DMS 273 (cell line): ENCODE measurements around the gene VPS25.
"Not testable (repeated sequence)": the region's sequence is repeated elsewhere in the genome, so short reads cannot be mapped to it uniquely, and the experiment has no call there.

ENCODE experiments used
- DNase-seq: peaks from one replicate; lab custom pipeline; 2025; ENCODE audit not compliant: unreplicated experiment; lab: John Stamatoyannopoulos, UW

Gene VPS25

DNA sequence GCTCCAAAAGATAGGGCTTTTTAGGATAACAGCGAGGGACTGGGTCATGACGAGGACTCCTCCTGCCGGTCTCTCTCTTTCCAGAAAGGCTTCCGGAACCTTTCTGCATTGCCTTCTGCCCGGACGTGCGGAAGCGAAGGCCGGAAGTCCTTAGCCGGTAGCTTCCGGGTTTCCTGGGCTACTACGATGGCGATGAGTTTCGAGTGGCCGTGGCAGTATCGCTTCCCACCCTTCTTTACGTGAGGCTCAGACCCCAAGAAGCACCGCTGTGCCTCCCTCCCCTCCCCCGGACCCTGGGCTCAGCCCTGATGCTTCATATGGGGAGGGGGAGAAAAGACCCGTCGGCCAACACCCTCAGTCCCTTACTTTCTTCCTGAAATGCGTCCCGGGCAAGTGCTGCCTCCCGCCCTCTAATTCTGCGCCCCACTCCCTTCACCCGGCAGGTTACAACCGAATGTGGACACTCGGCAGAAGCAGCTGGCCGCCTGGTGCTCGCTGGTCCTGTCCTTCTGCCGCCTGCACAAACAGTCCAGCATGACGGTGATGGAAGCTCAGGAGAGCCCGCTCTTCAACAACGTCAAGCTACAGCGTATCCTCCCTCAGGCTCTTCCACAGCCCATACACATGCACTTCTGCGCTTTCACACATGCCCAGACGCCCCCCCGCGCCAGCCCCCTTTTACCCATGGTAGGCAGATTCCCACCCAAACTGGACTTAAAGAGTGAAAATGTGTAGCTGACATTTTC lies at the start of gene VPS25:
TSS of gene VPS25 (plus strand) at position 160 of the 746 bp plus-strand sequence. CDS start at position 187, 27 bp downstream.
- peak; percentile 94 for DNase-seq

DNA sequence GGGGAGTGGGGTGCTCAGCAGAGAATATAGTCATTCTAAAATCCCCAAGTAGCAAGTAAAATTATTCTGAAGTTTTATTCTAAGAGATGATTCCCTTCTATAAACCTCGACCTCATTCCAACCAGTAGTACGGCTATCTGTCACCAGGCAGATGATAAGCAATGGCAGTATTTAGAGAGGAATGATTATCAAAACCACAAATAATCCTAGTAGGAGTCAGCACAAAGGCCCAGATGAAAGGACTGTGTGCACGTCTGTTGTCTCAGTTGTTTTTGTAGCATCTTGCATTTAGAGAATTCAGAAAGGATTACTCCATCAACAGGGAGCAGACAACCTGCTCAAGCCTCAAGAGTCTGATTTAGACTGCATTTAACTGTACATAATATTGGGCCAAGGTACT lies 49.6 kb upstream of the VPS25 start:
- DNase-seq = no peak

DNA sequence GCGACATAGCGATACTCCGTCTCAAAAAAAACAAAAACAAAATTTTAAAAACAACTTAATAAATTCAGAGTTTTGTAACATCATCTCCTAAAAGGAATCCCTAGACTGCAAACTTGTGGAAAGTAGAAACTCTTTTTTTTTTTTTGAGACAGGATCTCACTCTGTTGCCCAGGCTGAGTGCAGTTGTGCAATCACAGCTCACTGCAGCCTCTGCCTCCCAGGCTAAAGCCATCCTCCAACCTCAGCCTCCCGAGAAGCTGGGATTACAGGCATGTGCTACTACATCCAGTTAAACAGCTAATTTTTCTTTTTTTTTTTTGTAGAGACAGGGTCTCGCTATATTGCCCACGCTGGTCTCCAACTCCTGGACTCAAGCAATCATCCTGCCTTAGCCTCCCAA lies 48.1 kb upstream of the VPS25 start:
- DNase-seq = no peak

DNA sequence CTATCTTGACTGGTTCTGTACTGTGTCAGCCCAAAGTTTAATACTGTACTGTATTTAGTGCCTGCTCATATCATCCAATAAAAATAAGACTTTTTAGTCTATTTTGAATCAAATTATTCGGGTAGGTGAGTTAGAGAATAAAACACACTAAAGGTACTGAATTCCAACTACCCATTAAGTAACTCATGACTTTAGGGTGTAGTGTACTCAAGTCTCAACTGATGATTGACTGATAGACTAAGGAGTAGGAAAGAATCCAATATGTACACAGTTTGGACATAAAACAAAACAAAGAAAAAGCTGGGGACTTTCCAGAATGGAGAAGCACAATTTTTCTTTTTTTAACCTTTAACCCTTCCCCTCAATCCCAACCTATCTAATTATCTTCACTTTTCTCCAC lies 32.5 kb upstream of the VPS25 start:
- no peak for DNase-seq

DNA sequence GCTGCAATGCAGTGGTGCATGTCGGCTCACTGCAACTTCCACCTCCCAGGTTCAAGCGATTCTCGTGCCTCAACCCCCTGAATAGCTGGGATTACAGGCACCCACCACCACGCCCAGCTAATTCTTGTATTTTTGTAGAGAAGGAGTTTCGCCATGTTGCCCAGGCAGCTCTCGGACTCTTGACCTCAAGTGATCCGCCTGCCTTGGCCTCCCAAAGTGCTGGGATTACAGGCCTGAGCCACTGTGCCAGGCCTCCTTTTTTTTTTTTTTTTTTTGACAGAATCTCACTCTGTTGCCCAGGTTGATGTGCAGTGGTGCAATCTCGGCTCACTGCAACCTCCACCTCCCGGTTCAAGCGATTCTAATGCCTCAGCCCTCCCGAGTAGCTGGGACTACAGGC lies 30.3 kb upstream of the VPS25 start:
- not testable (repeated sequence) for DNase-seq

DNA sequence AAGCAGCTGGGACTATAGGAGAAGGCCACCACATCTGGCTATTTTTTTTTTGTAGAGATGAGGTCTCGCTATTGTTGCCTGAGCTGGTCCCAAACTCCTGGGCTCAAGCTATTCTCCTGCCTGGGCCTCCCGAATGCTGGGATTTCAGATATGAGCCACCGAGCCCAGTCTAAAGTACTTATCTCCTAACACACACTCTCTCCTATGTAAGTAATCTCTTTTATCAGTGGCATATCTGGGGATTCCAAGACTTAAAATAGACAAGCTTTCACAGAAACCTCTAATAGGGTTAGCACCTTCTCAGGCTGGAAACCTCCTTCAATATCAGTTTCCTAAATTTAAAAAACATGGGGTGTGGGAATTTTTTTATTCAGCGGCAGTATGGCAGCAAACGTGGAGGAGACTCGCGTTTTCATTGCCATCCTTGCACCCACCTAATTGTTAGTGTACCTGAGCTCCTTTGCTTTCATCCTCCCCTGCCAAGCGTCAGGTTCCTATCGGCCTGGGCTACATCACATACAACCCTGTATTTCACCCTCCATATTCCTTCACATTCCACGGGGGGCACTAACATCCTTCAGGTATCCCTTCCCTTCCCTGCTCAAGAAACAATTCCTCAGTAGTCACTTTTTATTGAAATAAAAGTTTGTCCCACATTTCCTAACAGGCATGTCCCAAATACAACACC lies 29.5 kb upstream of the VPS25 start:
- no peak for DNase-seq

DNA sequence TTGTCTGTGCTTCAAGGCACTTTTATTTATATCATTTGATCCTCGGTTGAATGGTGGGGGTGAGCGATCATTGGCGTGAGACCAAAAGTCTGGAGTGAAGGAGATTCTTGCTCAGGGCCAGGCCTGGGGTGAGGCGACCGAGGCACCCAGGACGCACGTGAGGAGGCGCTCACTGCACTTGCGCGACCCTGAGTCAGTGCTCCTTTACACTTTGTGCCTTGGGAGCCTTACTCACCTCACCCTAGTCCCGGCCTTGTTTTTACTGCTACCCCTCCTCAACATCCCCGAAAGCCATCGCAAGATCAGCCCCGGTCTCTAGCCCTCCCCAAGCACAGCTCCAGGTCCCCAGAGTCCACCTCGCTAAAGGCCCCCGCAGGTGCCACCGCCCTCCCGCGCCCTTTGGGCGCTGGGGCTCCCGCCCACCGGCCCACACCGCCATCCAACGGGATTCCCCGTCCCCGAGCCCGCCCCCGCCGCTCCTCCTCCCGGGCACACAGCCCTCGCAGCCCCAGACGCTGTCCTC lies 28.9 kb upstream of the VPS25 start:
- DNase-seq = peak; percentile 92

DNA sequence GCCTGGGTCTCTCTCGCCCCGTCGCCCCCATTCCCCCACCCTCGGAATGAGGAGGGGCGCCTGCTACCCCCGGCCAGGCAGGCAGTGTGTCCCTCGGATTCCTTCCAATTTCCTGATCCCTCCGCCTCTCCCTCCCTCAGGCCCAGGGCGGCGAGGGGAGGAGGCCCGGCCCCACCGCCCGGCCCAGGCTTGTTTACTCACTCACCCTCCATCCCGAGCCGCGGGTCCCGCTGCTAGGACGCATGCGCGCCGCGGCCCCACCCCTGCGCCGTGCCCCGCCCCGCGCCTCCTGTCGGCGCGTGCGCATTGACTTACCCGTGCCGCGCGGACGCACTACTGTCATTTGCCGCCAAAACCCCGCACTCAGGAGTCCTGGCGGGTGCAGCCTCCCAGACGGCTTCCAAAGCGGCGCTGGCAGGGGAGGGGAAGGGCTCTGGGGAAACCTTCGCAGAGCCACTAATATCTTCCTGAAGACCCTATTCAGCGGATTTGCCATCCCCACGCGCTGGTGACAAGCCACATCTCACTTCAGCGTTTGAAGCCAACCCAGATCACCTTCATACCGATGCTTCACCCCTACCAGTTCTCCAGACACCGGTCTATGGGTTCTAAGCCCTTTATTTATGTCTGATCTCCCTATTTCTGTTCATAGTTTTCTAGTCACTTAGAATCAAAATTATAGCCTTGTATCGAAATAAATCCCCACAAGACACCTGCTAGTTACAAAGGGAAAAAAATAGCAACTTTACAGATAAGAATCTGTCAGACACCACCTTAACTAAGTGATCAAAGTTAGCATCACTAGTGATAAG lies 28.2 kb upstream of the VPS25 start, which contains the start of gene EZH1:
TSS of gene EZH1 (minus strand) at position 235 of the 812 bp plus-strand sequence. CDS start 16,099 bp downstream, outside the sequence.
- DNase-seq = peak; percentile 98

DNA sequence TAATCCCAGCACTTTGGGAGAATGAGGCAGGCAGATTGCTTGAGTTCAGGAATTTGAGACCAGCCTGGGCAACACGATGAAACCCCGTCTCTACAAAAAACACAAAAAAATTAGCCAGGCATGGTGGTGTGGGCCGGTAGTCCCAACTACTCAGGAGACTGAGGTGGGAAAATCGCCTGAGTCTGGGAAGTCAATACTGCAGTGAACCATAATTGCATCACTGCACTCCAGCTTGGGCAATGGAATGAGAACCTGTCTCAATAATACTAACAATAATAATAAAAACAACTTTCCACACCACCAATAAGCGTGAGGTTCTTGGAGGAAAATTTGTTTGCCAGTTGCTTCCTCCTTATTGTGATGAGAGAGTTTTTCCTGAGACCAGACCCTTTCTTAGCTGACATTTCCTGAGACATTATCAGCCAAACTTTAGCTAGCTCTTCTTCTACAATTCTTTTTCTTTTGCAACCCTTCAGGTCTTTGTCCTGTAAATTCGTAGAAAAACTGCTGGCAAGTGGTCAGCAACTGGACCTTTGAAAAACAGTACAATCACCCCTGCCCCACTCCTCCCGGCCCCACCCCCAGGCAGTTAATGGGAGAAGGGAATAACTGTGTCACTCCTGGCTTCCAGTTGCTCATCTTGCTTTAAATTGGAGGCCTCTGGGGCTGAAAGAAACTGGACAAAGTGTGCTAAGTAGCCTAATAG lies 24.9 kb upstream of the VPS25 start:
- no peak for DNase-seq

DNA sequence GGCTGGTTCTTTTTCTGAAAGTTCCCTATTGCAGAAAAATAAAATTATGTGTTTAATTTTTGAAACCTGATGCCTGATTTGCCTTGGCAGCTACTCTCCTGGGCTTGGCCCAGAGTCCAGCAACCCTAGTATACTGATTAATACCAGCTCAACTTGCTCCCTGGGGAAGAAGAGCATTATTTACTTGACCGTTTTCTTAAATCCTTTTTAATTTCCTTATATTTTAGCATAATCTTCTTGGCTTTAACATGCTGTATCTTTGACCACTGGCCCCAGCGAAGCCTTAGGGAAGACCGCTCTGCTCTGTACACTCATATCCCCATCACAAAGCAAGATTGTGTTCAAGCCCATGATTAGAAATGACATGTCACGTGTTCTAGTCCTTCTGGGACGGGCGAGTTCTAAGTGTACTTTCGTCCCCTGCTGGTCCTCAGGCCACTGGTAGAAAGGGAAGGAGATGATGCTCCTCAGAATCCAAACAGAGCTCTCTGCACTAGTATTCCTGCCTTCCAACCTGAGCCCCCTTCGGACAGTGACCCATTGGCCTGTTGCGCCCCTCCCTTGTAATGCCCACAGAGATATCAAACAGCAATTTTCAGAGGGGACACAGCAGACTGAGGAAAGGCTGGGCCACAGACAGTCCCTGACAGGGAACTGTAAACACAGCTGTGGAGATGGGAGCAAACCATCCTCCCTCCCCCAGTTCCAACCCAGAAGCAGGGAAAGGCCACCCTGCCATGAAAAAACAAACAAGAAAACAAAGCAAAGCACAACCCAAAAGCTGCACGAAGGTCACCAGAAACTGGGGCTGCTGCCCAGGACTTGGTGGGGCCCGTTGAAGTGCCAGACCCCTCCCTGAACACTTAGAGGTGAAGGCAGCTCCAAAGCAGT lies 24.1 kb upstream of the VPS25 start:
- no peak for DNase-seq

DNA sequence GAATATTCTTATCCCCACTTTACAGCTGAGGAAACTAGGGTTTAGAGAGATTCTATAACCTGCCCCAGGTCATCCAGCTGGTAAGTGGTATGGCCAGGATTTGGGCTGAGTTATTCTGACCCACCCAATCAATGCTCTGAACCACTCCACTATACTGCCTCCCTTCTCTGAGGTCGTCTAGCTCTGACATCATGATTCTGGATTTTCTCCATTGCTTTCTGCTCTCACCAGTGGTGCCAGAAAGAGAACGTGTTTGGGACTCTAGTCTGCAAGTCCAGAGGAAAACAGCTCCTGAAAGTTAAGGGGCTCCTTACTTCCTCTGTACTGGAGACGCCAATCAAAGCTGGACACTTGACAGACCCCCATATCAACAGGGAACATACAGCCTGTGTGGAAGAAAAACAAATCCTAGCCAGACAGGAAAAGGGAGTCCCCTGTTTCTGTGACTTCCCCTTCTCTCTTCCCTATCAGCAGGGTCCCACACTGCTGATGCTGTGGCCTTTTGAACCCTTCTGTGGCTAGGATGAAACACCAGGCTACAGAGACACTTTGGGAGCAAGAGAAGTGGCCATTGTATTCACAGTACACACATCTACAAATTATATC lies 22.4 kb upstream of the VPS25 start:
- no peak for DNase-seq

DNA sequence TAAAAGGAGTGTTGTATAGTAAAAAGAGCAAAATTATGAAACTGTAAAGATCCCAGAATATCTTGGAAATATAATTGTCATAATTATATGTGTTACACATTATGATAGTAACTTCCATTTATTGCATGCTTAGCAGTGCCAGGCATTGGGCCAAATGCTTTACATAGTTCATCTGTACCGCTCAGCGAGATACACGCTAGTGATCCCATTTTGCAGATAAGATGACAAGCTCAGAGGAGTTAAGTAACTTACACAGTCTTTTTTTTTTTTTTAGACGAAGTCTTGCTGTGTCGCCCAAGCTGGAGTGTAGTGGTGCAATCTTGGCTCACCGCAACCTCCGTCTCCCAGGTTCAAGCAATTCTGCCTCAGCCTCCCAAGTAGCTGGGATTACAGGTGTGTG lies 21.6 kb upstream of the VPS25 start:
- DNase-seq = no peak

DNA sequence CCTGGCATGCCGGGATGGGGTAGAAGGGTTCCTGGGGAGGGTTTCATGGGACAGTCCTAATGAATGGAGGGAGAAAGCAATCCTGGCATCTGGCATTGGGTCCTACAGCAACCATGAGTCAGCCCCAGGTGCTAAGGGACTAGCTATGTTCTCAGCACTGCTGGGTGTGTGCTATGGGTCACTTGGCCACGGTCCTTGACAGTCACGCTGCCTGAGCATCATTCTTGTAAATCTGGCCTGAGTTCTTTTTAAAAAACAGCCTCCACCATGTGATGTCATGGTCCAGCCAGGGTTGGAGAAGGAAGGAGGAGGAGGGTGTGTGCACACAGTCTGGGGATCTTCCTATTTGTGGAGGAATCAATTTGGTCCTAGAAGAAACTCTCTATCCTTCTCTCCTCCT lies 18.5 kb upstream of the VPS25 start:
- DNase-seq = no peak

DNA sequence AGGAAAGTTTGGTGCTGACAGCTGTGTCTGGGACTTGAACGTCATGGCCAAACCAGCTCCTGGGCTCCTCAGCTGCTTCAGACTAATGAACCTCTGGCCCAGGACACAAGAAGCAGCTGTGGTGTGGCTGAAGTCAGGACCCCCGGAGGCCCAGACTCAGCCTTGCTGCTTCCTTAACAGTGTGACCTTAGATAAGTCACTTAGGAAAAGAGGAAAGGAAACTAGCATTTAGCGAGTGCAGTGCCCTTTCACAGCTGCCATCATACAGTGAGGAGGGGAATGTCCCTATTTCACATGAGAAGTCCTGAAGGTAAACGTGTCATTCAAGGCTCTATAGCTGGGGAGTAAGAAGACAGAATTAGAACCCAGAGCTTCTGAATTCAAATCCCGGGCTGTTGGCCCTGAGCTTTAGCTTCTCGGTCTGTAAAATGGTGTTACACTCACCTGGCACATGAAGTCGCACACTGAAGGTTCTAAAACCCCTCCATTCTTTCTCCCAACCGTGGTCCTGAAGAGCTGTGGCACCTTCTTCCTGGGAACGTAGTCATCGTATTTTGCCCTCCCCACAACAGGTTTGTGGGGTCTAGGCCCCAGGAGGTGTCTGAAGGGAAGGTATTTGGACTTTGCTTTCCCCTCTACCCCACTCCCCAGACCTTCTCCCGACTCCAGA lies 13.1 kb upstream of the VPS25 start:
- no peak for DNase-seq

DNA sequence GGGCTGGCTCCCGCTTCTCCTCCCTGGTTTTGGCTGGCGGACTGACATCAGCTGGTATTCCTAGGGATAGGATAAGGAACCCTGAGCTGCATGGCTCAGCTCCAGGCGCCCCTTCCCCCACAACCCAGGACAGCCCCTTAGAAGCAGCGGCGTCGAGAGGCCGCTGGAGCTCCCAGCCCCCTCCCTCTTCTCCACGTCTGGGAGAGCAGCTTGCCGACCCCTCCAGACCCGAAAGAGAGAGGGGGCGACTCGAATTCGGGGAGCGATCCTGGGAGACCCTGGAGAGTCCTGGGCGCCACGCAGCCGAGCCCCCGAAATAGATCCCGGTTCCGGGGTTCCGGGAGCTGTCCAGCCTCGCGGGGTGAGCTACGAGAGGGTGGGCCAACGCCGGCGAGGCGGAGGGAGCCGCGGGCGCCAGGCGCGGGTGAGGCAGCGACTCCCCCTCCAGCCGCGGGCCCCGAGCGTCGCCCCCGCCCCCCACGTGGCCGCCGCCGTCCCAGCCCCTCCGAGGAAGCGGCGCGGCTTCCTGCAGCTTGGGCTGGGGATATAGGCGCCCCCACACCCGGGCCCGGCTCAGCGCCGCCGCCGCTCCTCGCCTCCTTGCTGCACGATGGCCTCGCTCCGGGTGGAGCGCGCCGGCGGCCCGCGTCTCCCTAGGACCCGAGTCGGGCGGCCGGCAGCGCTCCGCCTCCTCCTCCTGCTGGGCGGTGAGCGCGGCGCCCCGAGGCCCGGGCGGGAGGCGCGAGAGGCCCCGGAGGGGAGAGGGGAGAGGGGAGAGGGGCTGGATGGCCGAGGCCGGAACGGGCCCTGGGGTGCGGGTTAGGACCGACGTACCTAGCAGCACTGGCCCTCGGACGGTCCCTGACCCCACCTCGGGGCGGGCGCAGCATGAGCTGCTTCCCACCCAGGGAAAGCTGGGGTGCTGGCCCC lies 12.3 kb upstream of the VPS25 start, which contains the start of gene RAMP2:
TSS of gene RAMP2 (plus strand) at position 576 of the 930 bp plus-strand sequence. CDS start at position 611, 35 bp downstream.
- peak; percentile 69 for DNase-seq

DNA sequence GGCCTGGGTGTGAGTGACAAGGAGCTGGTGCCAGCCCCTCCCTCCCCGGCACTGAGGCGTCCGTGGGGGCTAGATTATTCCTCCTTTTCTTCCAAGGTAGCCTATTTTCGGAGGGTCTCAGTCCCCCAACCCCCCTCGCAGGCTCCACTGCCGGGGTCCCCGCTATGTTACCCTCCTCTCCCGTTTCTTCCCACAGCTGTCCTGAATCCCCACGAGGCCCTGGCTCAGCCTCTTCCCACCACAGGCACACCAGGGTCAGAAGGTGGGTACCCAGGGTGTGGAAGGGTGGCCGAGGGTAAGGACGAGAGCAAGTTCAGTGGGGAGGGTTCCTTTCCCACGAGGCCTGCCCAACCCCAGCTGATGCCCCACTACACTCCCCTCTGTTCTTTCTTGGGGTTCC lies 11.6 kb upstream of the VPS25 start:
- DNase-seq = no peak

DNA sequence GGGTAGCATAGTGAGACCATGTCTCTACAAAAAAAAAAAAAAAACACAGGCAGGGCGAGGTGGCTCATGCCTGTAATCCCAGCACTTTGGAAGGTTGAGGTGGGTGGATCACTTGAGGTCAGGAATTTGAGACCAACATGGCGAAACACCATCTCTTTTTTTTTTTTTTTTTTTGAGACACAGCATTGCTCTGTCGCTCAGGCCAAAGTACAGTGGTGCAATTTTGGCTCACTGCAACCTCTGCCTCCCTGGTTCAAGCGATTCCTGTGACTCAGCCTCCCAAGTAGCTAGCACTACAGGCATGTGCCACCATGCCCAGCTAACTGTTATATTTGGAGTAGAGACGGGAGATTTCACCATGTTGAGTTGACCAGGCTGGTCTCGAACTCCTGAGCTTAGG lies 7.1 kb upstream of the VPS25 start:
- DNase-seq = no peak

DNA sequence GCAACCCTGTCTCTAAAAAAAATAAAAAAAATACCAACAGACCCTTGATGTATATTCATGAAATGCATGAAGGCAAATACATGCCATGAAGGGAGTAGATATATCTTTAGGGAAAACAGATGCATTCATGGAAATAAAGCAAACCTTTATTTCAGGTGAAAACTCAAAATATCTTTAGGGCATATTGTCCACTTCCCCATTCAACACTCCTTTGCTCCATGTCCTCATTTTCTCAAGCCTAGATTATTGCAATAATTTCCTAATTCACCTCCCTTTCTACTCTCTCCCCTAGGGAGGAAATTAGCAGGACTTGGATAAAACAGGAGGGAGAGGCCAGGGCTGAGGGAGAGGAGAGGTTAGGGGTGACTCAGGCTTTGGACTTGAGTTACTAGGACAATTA lies 5.7 kb upstream of the VPS25 start:
- DNase-seq = no peak
